Testis (tissue), 3 donors: ENCODE measurements around the gene VEZF1. TPM values are rescaled to one million over a fixed set of nuclear protein-coding genes. Genes with fewer than 3 reads are reported as not detected.

Source experiments
- DNase-seq: peaks from one replicate; pipeline ENCODE4 v3.0.0-alpha.2; 2019
- H3K27ac ChIP-seq, 2 donors: fragments of 200-600 bp; sonication (generic); one replicate each; pipeline ENCODE4 v1.5.1; 2019
- H3K27me3 ChIP-seq: fragments of 200-600 bp; sonication (generic); one replicate; pipeline ENCODE4 v1.5.1; 2019
- H3K36me3 ChIP-seq: fragments of 200-600 bp; sonication (generic); one replicate; pipeline ENCODE4 v1.5.1; 2017; ENCODE audit warnings: low read depth; ENCODE audit errors: missing control alignments
- H3K4me1 ChIP-seq: fragments of 200-600 bp; sonication (generic); one replicate; pipeline ENCODE4 v1.5.1; 2019
- H3K4me3 ChIP-seq, 2 donors: fragments of 200-600 bp; sonication (generic); one replicate each; pipeline ENCODE4 v1.5.1; 2017 to 2019
- H3K9me3 ChIP-seq: fragments of 200-600 bp; sonication (generic); one replicate; pipeline ENCODE4 v1.5.1; 2017
- CTCF ChIP-seq, 3 experiments: fragments of 450-650 bp in 2 of 3; fragments of 200-600 bp in 1 of 3; sonication (generic) in 1 of 3; IDR thresholded peaks; one replicate each; pipeline ENCODE4 v1.5.1; 2016 to 2019; ENCODE audit warnings: antibody characterized with exemption in 3 of 3, mild to moderate bottlenecking in 2 of 3, moderate library complexity in 1 of 3
- POLR2A ChIP-seq: fragments of 450-650 bp; IDR thresholded peaks from one replicate; pipeline ENCODE4 v1.6.1; 2017; ENCODE audit warnings: antibody characterized with exemption, mild to moderate bottlenecking, moderate library complexity
- WGBS, 2 donors: methylation state at CpG; one replicate each; pipeline ENCODE4 v1.1.5; 2018; 5-methylcytosine and 5-hydroxymethylcytosine counted together
- intact Hi-C: fragments of 100-400 bp; cut with DNase I; formaldehyde crosslinking; loops from one replicate; pipeline ENCODE4 v1.15.1; 2023; ENCODE audit warnings: low total_unique reads
- polyA plus RNA-seq: library from polyadenylated mRNA; stranded (reverse); fragments of 350-450 nt; fragmentation: Illumina TruSeq; extraction: RNeasy Lipid Tissue Mini Kit (QIAGEN cat#74804); gene quantifications from one replicate; pipeline ENCODE4 v1.2.3, GENCODE V29; 2014; ENCODE audit warnings: low read depth, low replicate concordance; ENCODE audit not compliant: insufficient read depth
- total RNA-seq, 2 donors: library from RNA; depleted of rRNA; stranded (reverse); fragments of >200 nt; gene quantifications; one replicate each; pipeline ENCODE4 v1.2.3, GENCODE V29; 2016

Gene VEZF1
- total and polyA plus RNA-seq, 3 donors from 2014 or later, result 54.8 to 58.6 (median 58.6) TPM

GRCh38 chr17:57943140-57943539 is 44.9 kb downstream of the VEZF1 start:
- H3K27ac ChIP-seq, result no peak overlapping the region
- intact Hi-C loops, result no loop called here
- no peaks in the 10 kb centered on the region for H3K27me3 ChIP-seq
- no peak overlapping the region for H3K4me3 ChIP-seq
- no peak for TF ChIP-seq POLR2A
- no peak for TF ChIP-seq CTCF (IDR thresholded peaks at IDR 0.05)
- no peak for DNase-seq
- no peaks in the 10 kb centered on the region for H3K36me3 ChIP-seq
- 83 to 90% methylated on average over 6 of the region's 6 CpGs for WGBS, 2 donors
- peaks cover 7% of the 10 kb centered on the region for H3K4me1 ChIP-seq
- H3K9me3 ChIP-seq, result no peaks in the 10 kb centered on the region

- Histone ChIP-seq H3K27me3 (no peaks in the 10 kb centered on the region), H3K27ac (no peak overlapping the region), H3K4me3 (no peak overlapping the region), H3K36me3 (no peaks in the 10 kb centered on the region), H3K4me1 (no peaks in the 10 kb centered on the region), H3K9me3 (no peaks in the 10 kb centered on the region)
- 77 to 81% methylated on average over 10 of the region's 10 CpGs for WGBS, 2 donors
- TF ChIP-seq CTCF (IDR thresholded peaks at IDR 0.05) (no peak), POLR2A (no peak)
- no peak for DNase-seq
- intact Hi-C loops, result no loop called here
Measured at GRCh38 chr17:57941384-57942370, 46.4 kb downstream of the VEZF1 start.

- 86 to 94% methylated on average over 4 to 5 of the region's 5 CpGs for WGBS, 2 donors
- Histone ChIP-seq H3K9me3 (no peaks in the 10 kb centered on the region), H3K27ac (no peak overlapping the region), H3K4me3 (no peak overlapping the region), H3K27me3 (no peaks in the 10 kb centered on the region), H3K36me3 (no peaks in the 10 kb centered on the region), H3K4me1 (peaks cover 7% of the 10 kb centered on the region)
- no peak for TF ChIP-seq CTCF (IDR thresholded peaks at IDR 0.05)
- no peak for DNase-seq
- intact Hi-C loops, result no loop called here
Measured at GRCh38 chr17:57940653-57941329, 47.3 kb downstream of the VEZF1 start.

GRCh38 chr17:57940231-57940630 is 47.8 kb downstream of the VEZF1 start:
- TF ChIP-seq CTCF (IDR thresholded peaks at IDR 0.05) (no peak), POLR2A (no peak)
- no peaks in the 10 kb centered on the region for H3K27me3 ChIP-seq
- no peaks in the 10 kb centered on the region for H3K36me3 ChIP-seq
- H3K27ac ChIP-seq, result no peak overlapping the region
- intact Hi-C loops, result no loop called here
- WGBS, 2 donors, result 70 to 86% methylated on average over 5 of the region's 5 CpGs
- no peaks in the 10 kb centered on the region for H3K9me3 ChIP-seq
- peaks cover 11% of the 10 kb centered on the region for H3K4me1 ChIP-seq
- DNase-seq, result no peak
- H3K4me3 ChIP-seq, result no peak overlapping the region
